ENCODE data around the gene CPA2.

CPA2 gene

DNA sequence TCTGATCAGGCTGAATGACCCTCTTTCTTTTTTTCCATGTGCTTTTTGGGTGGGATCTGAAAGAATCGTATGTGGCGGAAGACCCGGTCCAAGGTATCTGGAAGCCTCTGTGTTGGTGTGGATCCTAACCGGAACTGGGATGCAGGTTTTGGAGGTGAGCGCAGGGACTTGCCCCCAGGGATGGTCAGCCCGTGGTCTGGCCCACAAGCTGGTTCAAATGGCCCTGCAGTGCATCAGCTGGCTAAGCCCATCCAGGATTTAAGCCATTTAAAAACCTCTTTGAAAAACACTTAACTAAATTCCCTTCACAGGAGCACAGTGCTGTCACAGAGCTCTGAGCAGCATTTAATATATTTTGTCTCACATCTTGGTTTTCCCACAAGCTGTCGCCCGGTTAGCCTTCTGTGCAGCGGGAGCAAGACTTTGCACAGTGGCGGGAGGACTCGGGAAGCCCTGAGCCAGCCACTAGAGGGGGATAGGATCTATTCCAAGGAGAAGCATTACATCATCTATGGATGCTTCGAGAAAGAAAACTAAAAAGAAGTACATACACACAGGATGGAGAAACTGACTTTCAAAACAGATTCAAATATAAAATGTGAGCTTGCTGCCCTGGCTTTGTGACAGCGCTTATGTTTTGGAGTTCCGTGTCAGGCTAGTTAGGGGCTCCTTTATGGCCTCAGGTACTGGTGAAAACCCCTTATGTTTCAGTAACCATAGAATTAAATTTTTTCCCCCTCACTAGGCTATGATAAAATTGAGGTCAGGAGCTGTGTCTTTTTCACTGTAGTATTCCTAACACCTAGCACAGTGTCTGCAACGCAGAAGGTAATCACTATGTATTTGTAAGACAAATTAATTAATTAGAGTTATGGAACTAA lies 11.3 kb downstream of the CPA2 start:
- Histone ChIP-seq H3K4me2 (no peak overlapping the region), H3K4me3 (no peak overlapping the region), H3K4me1 (peaks cover 0 to 15% (median 4%) of the 10 kb centered on the region in 10 experiments; a peak in 15 of 20 replicates), H3K9me3 (replicated peaks in 1 of 11) (no peaks in the 10 kb centered on the region), H4K20me1 (no peaks in the 10 kb centered on the region), H3K27ac (no peak overlapping the region), H3K36me3 (no peaks in the 10 kb centered on the region), H3K27me3 (peaks cover 0 to 2% (median 2%) of the 10 kb centered on the region in 11 experiments; a peak in 8 of 22 replicates), H3K9ac (no peak overlapping the region)
- TF ChIP-seq Cebpa-rat (IDR thresholded peaks at IDR 0.05): no peak

DNA sequence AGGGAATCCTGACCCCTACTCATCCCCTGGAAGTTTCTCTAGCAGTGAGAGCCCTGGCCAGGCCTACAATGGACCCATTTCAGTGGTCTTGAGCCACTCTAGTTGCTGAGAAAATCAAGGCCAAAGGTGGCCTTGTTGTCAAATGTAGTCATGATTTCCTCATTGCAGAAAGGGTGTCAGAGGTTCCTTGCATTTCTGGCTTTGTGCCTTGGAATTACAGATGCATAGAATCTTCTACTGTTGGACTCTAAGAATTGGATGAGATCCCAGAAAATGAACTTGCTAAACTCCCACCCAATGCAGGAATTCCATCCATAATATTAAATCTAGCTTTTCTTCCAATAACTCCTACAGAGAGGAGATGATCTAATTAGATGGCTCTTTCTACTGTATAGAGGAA lies 12.2 kb downstream of the CPA2 start:
- Histone ChIP-seq H3K4me3 (no peak overlapping the region), H3K9me3 (replicated peaks in 1 of 11) (no peaks in the 10 kb centered on the region), H3K27me3 (no peaks in the 10 kb centered on the region), H3K4me2 (no peak overlapping the region), H3K4me1 (peaks cover 0 to 10% (median 0%) of the 10 kb centered on the region in 10 experiments; a peak in 4 of 20 replicates), H3K27ac (no peak overlapping the region), H4K20me1 (no peaks in the 10 kb centered on the region), H3K36me3 (no peaks in the 10 kb centered on the region), H3K9ac (no peak overlapping the region)
- no peak for TF ChIP-seq Cebpa-rat (IDR thresholded peaks at IDR 0.05)

DNA sequence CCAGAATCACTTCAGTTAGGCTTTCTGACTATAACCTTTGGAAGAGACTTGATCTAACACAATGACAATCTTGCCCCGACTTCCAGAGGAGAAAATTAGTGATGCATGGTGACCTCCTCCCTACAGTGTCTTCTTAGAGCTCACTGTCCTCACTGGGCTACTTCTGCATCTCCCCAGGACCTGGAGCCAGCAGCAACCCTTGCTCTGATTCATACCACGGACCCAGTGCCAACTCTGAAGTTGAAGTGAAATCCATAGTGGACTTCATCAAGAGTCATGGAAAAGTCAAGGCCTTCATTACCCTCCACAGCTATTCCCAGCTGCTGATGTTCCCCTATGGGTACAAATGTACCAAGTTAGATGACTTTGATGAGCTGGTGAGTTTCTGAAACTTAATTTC lies 12.6 kb downstream of the CPA2 start:
- no peak overlapping the region for H3K27ac ChIP-seq
- no peaks in the 10 kb centered on the region for H4K20me1 ChIP-seq

DNA sequence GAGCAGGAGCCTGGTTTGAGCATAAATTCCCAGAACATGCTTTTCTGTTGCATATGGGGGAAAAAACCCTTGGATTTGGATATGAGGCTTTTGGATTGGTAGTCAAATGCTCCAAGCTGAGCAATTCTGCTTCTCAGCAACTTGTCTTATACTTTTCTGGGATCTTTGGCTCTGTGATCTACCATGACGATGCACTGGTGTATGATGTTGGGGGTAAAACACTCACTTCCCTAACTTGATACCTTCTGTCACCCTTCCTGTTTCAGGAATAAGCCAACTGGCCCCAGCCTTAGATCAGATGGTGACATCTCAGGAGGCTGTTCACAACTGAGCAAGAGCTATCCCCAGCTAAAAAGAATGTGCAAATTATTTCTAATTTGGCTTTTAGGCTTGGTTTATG lies 13.2 kb downstream of the CPA2 start:
- H3K4me1 ChIP-seq: peaks cover 0 to 9% (median 0%) of the 10 kb centered on the region in 10 experiments; a peak in 4 of 20 replicates
- H3K27ac ChIP-seq: no peak overlapping the region
- no peaks in the 10 kb centered on the region for H4K20me1 ChIP-seq
- H3K27me3 ChIP-seq: no peaks in the 10 kb centered on the region
- no peak overlapping the region for H3K4me2 ChIP-seq
- no peak overlapping the region for H3K9ac ChIP-seq
- H3K4me3 ChIP-seq: no peak overlapping the region
- H3K9me3 ChIP-seq (replicated peaks in 1 of 11): no peaks in the 10 kb centered on the region
- no peaks in the 10 kb centered on the region for H3K36me3 ChIP-seq
- TF ChIP-seq Cebpa-rat (IDR thresholded peaks at IDR 0.05): no peak

More for the DNA sequence above, 12.6 kb downstream of the CPA2 start:
- TF ChIP-seq Cebpa-rat (IDR thresholded peaks at IDR 0.05): no peak
- H3K36me3 ChIP-seq: no peaks in the 10 kb centered on the region
- no peak overlapping the region for H3K4me3 ChIP-seq
- H3K9me3 ChIP-seq (replicated peaks in 1 of 11): no peaks in the 10 kb centered on the region
- H3K27me3 ChIP-seq: no peaks in the 10 kb centered on the region
- no peak overlapping the region for H3K9ac ChIP-seq
- H3K4me2 ChIP-seq: no peak overlapping the region
- peaks cover 0 to 9% (median 0%) of the 10 kb centered on the region in 10 experiments; a peak in 4 of 20 replicates for H3K4me1 ChIP-seq

DNA sequence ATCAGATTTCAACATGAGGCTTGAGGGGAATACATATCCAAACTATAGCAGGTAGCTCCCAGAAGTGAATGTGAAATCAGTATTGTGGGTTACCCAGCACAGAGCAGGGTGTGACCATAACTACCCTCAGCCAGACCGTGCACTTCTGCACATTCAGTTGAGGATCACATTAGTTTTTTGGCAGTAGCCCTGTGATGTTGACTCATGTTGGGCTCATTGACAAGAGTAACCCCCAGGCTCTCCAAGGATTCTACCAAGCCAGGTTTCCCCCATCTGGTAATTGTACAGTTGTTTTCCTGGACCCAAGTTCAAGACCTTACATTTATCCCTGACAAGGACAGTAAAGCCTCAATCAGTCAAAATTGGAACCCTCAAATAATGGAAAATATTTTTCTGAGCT lies 14.6 kb downstream of the CPA2 start:
- Histone ChIP-seq H4K20me1 (no peaks in the 10 kb centered on the region), H3K4me1 (no peaks in the 10 kb centered on the region), H3K27ac (no peak overlapping the region), H3K36me3 (no peaks in the 10 kb centered on the region), H3K27me3 (no peaks in the 10 kb centered on the region), H3K4me2 (no peak overlapping the region), H3K9ac (no peak overlapping the region), H3K4me3 (no peak overlapping the region), H3K9me3 (replicated peaks in 1 of 11) (no peaks in the 10 kb centered on the region)
- TF ChIP-seq Cebpa-rat (IDR thresholded peaks at IDR 0.05): no peak

DNA sequence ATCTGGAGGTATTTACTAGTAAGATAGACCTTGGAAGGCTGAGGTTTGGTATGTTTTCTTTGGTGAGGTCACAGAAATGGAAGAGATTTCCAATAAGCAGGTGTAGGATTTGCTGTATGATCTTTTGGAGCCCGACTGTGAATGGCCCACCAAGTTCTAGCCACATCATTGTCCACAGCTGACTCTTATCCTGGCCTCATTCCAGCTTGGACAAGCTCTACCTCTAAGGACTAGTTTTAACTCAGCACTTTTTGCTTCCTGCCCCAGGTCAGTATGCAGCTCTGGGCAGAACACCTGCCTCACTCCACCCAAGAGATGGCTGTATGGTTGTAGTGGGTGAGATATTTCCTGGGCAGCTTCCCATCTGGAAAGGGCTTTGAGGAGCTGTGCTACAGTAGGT lies 20.2 kb downstream of the CPA2 start:
- Histone ChIP-seq H3K9me3 (replicated peaks in 1 of 11) (no peaks in the 10 kb centered on the region), H3K4me2 (no peak overlapping the region), H3K9ac (no peak overlapping the region), H3K27me3 (no peaks in the 10 kb centered on the region), H4K20me1 (no peaks in the 10 kb centered on the region), H3K27ac (no peak overlapping the region), H3K4me3 (no peak overlapping the region), H3K36me3 (no peaks in the 10 kb centered on the region), H3K4me1 (peaks cover 0 to 4% (median 0%) of the 10 kb centered on the region in 10 experiments; a peak in 1 of 20 replicates)
- TF ChIP-seq Cebpa-rat (IDR thresholded peaks at IDR 0.05): no peak

DNA sequence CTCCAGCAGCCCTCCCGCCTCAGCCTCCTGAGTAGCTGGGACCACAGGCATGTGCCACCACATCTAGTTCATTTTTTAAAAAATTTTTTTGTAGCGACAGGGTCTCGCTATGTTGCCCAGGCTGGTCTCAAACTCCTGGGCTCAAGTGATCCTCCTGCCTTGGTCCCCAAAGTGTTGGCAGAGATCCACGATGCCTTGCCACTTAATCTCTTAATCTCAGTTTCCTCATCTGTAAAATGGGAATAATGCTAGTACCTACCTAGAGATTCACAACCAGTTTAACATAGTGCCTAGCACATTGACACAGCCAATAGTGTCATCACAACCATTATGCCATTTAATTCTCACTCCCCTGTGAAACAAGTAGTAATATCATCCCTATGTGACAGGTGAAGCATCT lies 21.5 kb downstream of the CPA2 start:
- Histone ChIP-seq H3K27ac (no peak overlapping the region), H3K27me3 (no peaks in the 10 kb centered on the region), H3K9me3 (replicated peaks in 1 of 11) (no peaks in the 10 kb centered on the region), H3K9ac (no peak overlapping the region), H3K36me3 (no peaks in the 10 kb centered on the region), H3K4me2 (no peak overlapping the region), H3K4me3 (no peak overlapping the region), H4K20me1 (no peaks in the 10 kb centered on the region), H3K4me1 (peaks cover 0 to 4% (median 0%) of the 10 kb centered on the region in 10 experiments; a peak in 1 of 20 replicates)
- no peak for TF ChIP-seq Cebpa-rat (IDR thresholded peaks at IDR 0.05)

DNA sequence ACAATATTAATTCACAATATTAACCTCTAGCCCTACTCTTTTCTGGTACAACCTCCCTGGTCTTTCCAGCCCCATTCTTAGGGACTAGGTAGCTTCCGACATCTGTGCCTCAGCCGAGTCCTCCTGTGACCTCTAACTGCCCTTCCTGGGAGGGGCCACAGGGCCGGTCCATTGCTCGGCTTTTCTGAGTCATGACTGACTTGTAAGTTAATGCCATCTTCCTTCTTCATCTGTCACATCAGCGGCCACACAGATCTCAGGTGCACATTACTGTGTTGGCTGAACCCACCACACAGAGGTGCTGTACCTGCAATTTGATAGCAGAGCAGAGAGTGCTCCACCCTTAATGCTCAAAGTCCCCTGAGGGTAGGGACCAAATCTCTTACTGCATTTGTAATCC lies 22.2 kb downstream of the CPA2 start:
- Histone ChIP-seq H3K4me3 (no peak overlapping the region), H3K36me3 (no peaks in the 10 kb centered on the region), H4K20me1 (no peaks in the 10 kb centered on the region), H3K4me2 (0 out of 22 replicates have a peak overlapping the region, but pooled peaks of 1 of the 11 experiments have one; percentile 14), H3K27ac (no peak overlapping the region), H3K9ac (no peak overlapping the region), H3K9me3 (replicated peaks in 1 of 11) (peaks cover 0 to 3% (median 0%) of the 10 kb centered on the region in 11 experiments; a peak in 1 of 22 replicates), H3K4me1 (peaks cover 0 to 4% (median 0%) of the 10 kb centered on the region in 10 experiments; a peak in 1 of 20 replicates), H3K27me3 (no peaks in the 10 kb centered on the region)
- TF ChIP-seq Cebpa-rat (IDR thresholded peaks at IDR 0.05): no peak

DNA sequence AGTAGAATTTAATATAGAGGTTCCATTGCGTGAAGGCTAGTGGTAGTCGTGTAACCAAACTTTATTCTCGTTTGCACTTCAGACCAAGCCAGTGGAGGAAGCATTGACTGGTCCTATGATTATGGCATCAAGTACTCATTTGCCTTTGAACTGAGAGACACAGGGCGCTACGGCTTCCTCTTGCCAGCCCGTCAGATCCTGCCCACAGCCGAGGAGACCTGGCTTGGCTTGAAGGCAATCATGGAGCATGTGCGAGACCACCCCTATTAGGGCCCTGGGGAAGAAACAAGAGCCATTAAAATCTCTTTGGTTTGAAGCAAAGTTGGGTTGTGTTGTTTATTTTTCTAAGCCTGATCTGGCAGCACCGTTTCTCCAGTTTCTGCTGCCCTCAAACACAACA lies 22.8 kb downstream of the CPA2 start:
- Histone ChIP-seq H4K20me1 (no peaks in the 10 kb centered on the region), H3K27me3 (no peaks in the 10 kb centered on the region), H3K4me2 (no peak overlapping the region), H3K27ac (no peak overlapping the region), H3K9me3 (replicated peaks in 1 of 11) (peaks cover 0 to 10% (median 3%) of the 10 kb centered on the region in 11 experiments; a peak in 6 of 22 replicates), H3K4me3 (no peak overlapping the region), H3K9ac (no peak overlapping the region), H3K4me1 (peaks cover 0 to 4% (median 0%) of the 10 kb centered on the region in 10 experiments; a peak in 1 of 20 replicates), H3K36me3 (no peaks in the 10 kb centered on the region)
- TF ChIP-seq Cebpa-rat (IDR thresholded peaks at IDR 0.05): no peak
